Motor neuron (in vitro differentiated cells): ENCODE measurements around the gene MED22. TPM values are rescaled to one million over a fixed set of nuclear protein-coding genes. Genes with fewer than 3 reads are reported as not detected.

Experiments used
- ATAC-seq, 8 experiments: fragments of 200-7000 bp; cut with Tn5 transposase; replicated peaks in 6 of 8; 2 replicates each; pipeline ENCODE4 v1.8.0; 2021; ENCODE audit warnings: mild to moderate bottlenecking in 8 of 8, moderate library complexity in 8 of 8
- H3K27ac ChIP-seq, 2 donors: fragments of 250-450 bp; sonication (Bioruptor Pico); 2 replicates each; pipeline ENCODE4 v1.9.0; 2021; ENCODE audit warnings: antibody characterized with exemption in 2 of 2, mild to moderate bottlenecking in 2 of 2, moderate library complexity in 1 of 2
- H3K4me1 ChIP-seq, 2 donors: fragments of 250-450 bp; sonication (Bioruptor Pico); replicated peaks in 1 of 2; 2 replicates each; pipeline ENCODE4 v1.6.1; 2021; ENCODE audit warnings: antibody characterized with exemption in 2 of 2, mild to moderate bottlenecking in 2 of 2, moderate library complexity in 1 of 2
- H3K4me3 ChIP-seq, 5 donors: fragments of 250-450 bp; sonication (Bioruptor Pico); 2 replicates each; pipeline ENCODE4 v1.9.0; 2021; ENCODE audit warnings: antibody characterized with exemption in 5 of 5, mild to moderate bottlenecking in 5 of 5, moderate library complexity in 4 of 5
- WGBS, 10 experiments: fragments of 450-650 bp; shearing (Covaris generic); methylation state at CpG; one replicate each; pipeline ENCODE4 v1.0.0; 2022; 5-methylcytosine and 5-hydroxymethylcytosine counted together
- in situ Hi-C, 9 experiments: fragments of 400-800 bp; cut with MboI; loops; one replicate each; pipeline ENCODE4 v1.15.0; 2021; ENCODE audit warnings: low sequenced_read_pairs in 9 of 9, low pct_unique_long_range_greater_than_20kb in 2 of 9; ENCODE audit not compliant: unreplicated experiment in 9 of 9
- total RNA-seq, 8 experiments: library from RNA; unstranded; fragments of 300-600 nt; gene quantifications; 2 replicates each; pipeline versions ENCODE4 v1.2.3 to v1.2.4, GENCODE V29; 2022

The MED22 gene
- total RNA-seq, 8 experiments from 2014 or later: 14.2 to 36.9 (median 20.4) TPM

DNA sequence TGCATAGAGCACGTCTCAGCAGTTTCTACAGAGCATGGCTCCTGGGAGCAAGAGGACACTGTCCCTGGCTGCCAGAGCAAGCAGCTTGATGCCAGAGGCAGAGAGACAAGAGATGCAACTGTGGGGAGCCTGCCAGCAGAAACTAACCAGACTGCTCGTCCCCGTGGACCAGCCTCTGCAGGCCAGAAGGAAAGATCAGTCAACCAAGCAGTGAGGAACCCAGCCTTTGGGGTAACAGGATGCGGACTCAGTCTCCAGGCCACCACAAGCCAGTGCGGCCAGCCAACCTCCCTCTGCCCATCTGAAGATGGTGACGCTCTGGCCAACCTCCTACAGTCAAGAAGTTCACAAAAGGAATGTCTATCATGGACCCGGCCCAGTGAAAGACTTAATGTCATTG lies 24.2 kb upstream of the MED22 start:
- H3K4me3 ChIP-seq: no peak overlapping the region
- in situ Hi-C loops: no loop called here
- 6 to 97% (median 83%) methylated on average over 2 to 5 of the region's 7 CpGs; no CpG with 5 or more reads in 6 of the 10 experiments for WGBS, 10 experiments
- ATAC-seq: no peak
- H3K4me1 ChIP-seq: peaks cover 9 to 15% of the 10 kb centered on the region in 2 donors
- no peak overlapping the region for H3K27ac ChIP-seq

- 61 to 94% (median 80%) methylated on average over 1 to 5 of the region's 12 CpGs; no CpG with 5 or more reads in 5 of the 10 experiments for whole genome bisulfite sequencing, 10 experiments
- H3K27ac ChIP-seq: no peak overlapping the region
- in situ Hi-C loops: no loop called here
- ATAC-seq: no peak
- H3K4me3 ChIP-seq: no peak overlapping the region
- H3K4me1 ChIP-seq: peaks cover 9 to 11% of the 10 kb centered on the region in 2 donors
Observed at GRCh38 chr9:133371261-133371711, 23.4 kb upstream of the MED22 start.

- in situ Hi-C loops: no loop called here
Observed at GRCh38 chr9:133370685-133371084, 22.8 kb upstream of the MED22 start.

GRCh38 chr9:133369933-133370332 lies 22.0 kb upstream of the MED22 start:
- 90 to 100% (median 100%) methylated on average over 1 to 6 of the region's 7 CpGs; no CpG with 5 or more reads in 1 of the 10 experiments for WGBS, 10 experiments
- in situ Hi-C loops: loop anchor here in 1 of 9 experiments (10.0 kb wide), 1 partner anchor 115 kb away; no protein-coding TSS in a partner anchor

More at GRCh38 chr9:133370685-133371084, 22.8 kb upstream of the MED22 start:
- Histone ChIP-seq H3K4me1 (peaks cover 9 to 11% of the 10 kb centered on the region in 2 donors), H3K27ac (no peak overlapping the region), H3K4me3 (no peak overlapping the region)
- 60 to 100% (median 84%) methylated on average over 1 to 5 of the region's 9 CpGs; no CpG with 5 or more reads in 3 of the 10 experiments for WGBS, 10 experiments
- no peak for ATAC-seq

DNA sequence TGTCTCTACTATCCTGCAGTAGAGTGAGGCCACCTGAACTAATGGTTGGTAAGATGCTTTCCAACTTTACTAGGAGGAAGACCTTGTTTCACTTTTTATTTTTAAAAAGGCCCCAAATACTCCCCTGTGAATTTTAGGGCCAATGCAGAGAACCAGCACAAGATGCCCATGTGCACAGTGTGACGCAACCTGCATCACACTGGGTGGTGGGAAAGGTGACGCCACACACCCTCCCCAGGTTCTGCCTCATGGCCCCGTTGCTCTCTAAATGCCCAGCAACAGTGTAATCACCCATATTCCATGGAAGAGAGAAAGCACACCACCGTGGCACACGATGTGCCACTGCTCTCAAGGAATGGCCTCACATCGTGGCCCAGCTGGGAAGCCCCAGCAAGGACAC lies 21.5 kb upstream of the MED22 start:
- no peak overlapping the region for H3K4me3 ChIP-seq
- 60 to 100% (median 95%) methylated on average over 1 to 4 of the region's 6 CpGs; no CpG with 5 or more reads in 4 of the 10 experiments for WGBS, 10 experiments
- H3K4me1 ChIP-seq: peaks cover 5 to 8% of the 10 kb centered on the region in 2 donors
- in situ Hi-C loops: loop anchor here in 1 of 9 experiments (10.0 kb wide), 1 partner anchor 115 kb away; no protein-coding TSS in a partner anchor
- no peak for ATAC-seq
- H3K27ac ChIP-seq: no peak overlapping the region

More at GRCh38 chr9:133369933-133370332, 22.0 kb upstream of the MED22 start:
- no peak overlapping the region for H3K4me3 ChIP-seq
- H3K4me1 ChIP-seq: peaks cover 9 to 11% of the 10 kb centered on the region in 2 donors
- no peak for ATAC-seq
- no peak overlapping the region for H3K27ac ChIP-seq

GRCh38 chr9:133368249-133368881 lies 20.4 kb upstream of the MED22 start:
- WGBS, 10 experiments: 68 to 100% (median 93%) methylated on average over 1 to 13 of the region's 18 CpGs; no CpG with 5 or more reads in 4 of the 10 experiments
- no peak overlapping the region for H3K4me3 ChIP-seq
- in situ Hi-C loops: loop anchor here in 1 of 9 experiments (10.0 kb wide), 1 partner anchor 116 kb away; no protein-coding TSS in a partner anchor

GRCh38 chr9:133367778-133368177 lies 19.8 kb upstream of the MED22 start:
- 78 to 100% (median 95%) methylated on average over 1 to 6 of the region's 10 CpGs; no CpG with 5 or more reads in 4 of the 10 experiments for whole genome bisulfite sequencing, 10 experiments
- in situ Hi-C loops: loop anchor here in 1 of 9 experiments (10.0 kb wide), 1 partner anchor 117 kb away; no protein-coding TSS in a partner anchor
- H3K27ac ChIP-seq: no peak overlapping the region
- H3K4me1 ChIP-seq: peaks cover 0 to 2% of the 10 kb centered on the region in 2 donors
- peak in 2 of 8 experiments; percentile 3 to 5 for ATAC-seq
- no peak overlapping the region for H3K4me3 ChIP-seq

More at GRCh38 chr9:133368249-133368881, 20.4 kb upstream of the MED22 start:
- peak in 4 of 8 experiments; percentile 8 to 56 (median 22) for ATAC-seq
- Histone ChIP-seq H3K4me1 (peaks cover 0 to 2% of the 10 kb centered on the region in 2 donors), H3K27ac (no peak overlapping the region)

DNA sequence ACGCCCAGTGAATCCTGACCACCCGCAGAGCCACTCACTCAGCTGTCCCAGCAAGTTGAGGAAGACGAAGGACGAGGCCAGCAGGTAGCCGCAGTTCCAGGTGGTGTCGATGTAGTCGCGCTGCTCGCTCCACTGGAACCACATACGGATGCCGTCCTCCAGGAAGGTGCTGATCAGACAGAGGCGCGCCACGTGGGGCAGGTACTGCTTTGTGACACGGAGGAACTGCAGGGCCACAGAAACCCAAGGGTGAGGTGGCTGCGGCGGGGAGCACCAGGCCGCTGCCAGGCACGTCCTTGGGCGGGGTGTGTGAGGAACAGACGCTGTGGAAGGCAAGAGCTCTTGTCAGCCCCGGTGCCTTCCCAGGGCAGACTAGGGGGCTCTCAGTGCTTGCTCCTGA lies 19.3 kb upstream of the MED22 start:
- no peak overlapping the region for H3K4me3 ChIP-seq

DNA sequence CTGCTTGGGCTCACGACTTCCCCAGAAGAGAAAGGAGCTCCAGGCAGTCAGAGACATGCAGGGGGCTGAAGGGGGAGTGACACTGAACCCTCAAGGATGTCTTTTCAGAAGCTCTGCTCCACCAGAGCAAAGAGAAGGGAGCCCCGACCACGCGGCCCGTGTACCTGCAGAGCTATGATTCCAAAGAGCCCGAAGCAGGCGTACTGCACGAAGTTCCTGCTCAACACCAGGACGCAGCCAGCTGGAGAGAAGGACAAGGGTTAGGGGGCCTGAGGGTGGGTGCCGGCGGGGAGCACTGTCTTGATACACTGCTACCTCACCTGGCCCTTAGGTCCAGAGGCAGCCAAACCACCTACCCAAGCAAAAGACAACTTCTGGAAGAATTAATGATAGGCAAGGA lies 18.5 kb upstream of the MED22 start:
- Histone ChIP-seq H3K27ac (no peak overlapping the region), H3K4me1 (peaks cover 0 to 2% of the 10 kb centered on the region in 2 donors), H3K4me3 (no peak overlapping the region)
- in situ Hi-C loops: loop anchor here in 1 of 9 experiments (10.0 kb wide), 1 partner anchor 118 kb away; no protein-coding TSS in a partner anchor
- ATAC-seq: no peak
- WGBS, 10 experiments: 50 to 100% (median 80%) methylated on average over 1 of the region's 11 CpGs; no CpG with 5 or more reads in 7 of the 10 experiments

More for the DNA sequence above, 19.3 kb upstream of the MED22 start:
- H3K4me1 ChIP-seq: peaks cover 0 to 2% of the 10 kb centered on the region in 2 donors
- ATAC-seq: no peak
- H3K27ac ChIP-seq: no peak overlapping the region
- WGBS, 10 experiments: 84 to 100% (median 98%) methylated on average over 1 to 15 of the region's 22 CpGs; no CpG with 5 or more reads in 5 of the 10 experiments
- in situ Hi-C loops: loop anchor here in 1 of 9 experiments (10.0 kb wide), 1 partner anchor 118 kb away; no protein-coding TSS in a partner anchor

- Histone ChIP-seq H3K4me3 (no peak overlapping the region), H3K4me1 (peaks cover under 1 to 3% of the 10 kb centered on the region in 2 donors), H3K27ac (no peak overlapping the region)
- peak in 3 of 8 experiments; percentile 10 to 71 (median 13) for ATAC-seq
- WGBS, 10 experiments: 54 to 100% (median 87%) methylated on average over 2 to 15 of the region's 15 CpGs; no CpG with 5 or more reads in 2 of the 10 experiments
- in situ Hi-C loops: loop anchor here in 1 of 9 experiments (10.0 kb wide), 1 partner anchor 122 kb away; no protein-coding TSS in a partner anchor
Observed at GRCh38 chr9:133362359-133363044, 14.6 kb upstream of the MED22 start.

DNA sequence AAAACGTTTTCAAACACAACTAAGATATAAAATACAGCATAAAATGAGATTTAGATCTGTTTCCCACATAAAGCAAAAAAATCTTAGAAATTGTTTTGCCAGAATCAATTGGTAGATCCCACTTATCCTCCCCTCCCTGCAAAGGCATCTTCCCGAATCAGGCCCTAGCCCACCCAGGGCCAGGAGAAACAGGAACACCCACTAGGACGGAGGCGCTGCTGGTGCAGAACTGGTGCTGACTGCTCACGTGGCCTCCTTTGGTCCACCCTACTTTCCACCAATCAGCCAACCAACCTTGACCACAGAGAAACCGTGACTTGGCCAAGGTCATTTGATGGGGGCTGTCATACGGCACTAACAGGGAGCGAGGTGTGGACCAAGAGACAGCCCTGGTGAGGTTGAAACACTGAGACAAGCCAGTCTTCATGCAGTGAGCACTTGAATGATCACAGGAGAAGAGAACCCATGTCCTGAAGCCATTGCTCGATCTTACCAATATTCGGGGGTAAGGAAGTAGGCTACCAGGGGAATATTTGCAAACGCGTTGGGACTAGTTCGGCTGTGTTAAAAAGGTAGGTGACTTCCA lies 13.7 kb upstream of the MED22 start:
- H3K4me3 ChIP-seq: no peak overlapping the region
- in situ Hi-C loops: loop anchor here in 1 of 9 experiments (10.0 kb wide), 1 partner anchor 123 kb away; no protein-coding TSS in a partner anchor
- WGBS, 10 experiments: 60 to 100% (median 89%) methylated on average over 1 to 8 of the region's 13 CpGs; no CpG with 5 or more reads in 2 of the 10 experiments

More for the DNA sequence above, 13.7 kb upstream of the MED22 start:
- Histone ChIP-seq H3K27ac (no peak overlapping the region), H3K4me1 (peaks cover 7% of the 10 kb centered on the region in 2 donors)
- no peak for ATAC-seq
